ENCODE data around the gene HOXA9.

DNA sequence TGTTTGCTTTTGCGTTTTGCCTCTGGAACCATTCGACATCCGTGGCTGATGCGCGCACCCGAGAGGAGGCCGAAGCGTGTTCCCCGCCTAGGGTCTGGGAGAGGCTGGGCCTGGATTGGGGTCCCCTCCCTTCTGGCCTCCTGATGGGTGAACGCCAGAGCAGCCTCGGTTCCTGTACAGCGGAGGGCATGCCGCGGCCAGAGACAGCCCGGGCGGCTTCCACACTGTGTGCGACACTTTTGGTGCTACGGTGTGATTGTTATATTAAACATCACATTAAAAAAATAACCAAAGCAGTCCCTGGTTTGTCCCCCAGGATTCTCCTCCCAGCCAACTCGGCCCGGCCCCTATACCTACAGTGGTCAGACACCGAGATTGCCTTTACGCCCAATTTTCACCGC, 5.2 kb downstream of the HOXA9 start:
- TF ChIP-seq POLR2A (IDR thresholded peaks at IDR 0.05; ENCODE audit: low read length) (no peak), GATA1 (IDR thresholded peaks at IDR 0.05; ENCODE audit: low read depth, low read length) (no peak)
